Effector memory CD4-positive, alpha-beta T cell (primary cell): ENCODE data around the gene ANP32B.

Source experiments
- DNase-seq, 3 donors: peaks; one replicate each; pipeline ENCODE4 v3.0.0-alpha.2; 2020
- H3K27ac ChIP-seq: 2 replicates; pipeline ENCODE4 v1.7.0; 2013; ENCODE audit warnings: mild to moderate bottlenecking, low read length, moderate library complexity; ENCODE audit not compliant: insufficient read depth, poor library complexity, severe bottlenecking
- H3K27me3 ChIP-seq: replicated peaks from 2 replicates; pipeline ENCODE4 v1.7.0; 2013; ENCODE audit warnings: mild to moderate bottlenecking, low read length; ENCODE audit not compliant: insufficient read depth, control insufficient read depth, poor library complexity, severe bottlenecking
- H3K36me3 ChIP-seq: 2 replicates; pipeline ENCODE4 v1.7.0; 2013; ENCODE audit warnings: mild to moderate bottlenecking, low read length, moderate library complexity; ENCODE audit not compliant: control insufficient read depth, insufficient read depth
- H3K4me1 ChIP-seq: 2 replicates; pipeline ENCODE4 v1.7.0; 2013; ENCODE audit warnings: low read length, mild to moderate bottlenecking; ENCODE audit not compliant: control insufficient read depth, insufficient read depth, poor library complexity, severe bottlenecking
- H3K4me3 ChIP-seq: 2 replicates; pipeline ENCODE4 v1.7.0; 2013; ENCODE audit warnings: low read length, low read depth, mild to moderate bottlenecking; ENCODE audit not compliant: insufficient read depth, poor library complexity, severe bottlenecking
- H3K9me3 ChIP-seq: 2 replicates; pipeline ENCODE4 v1.7.0; 2013; ENCODE audit warnings: mild to moderate bottlenecking, low read length, moderate library complexity; ENCODE audit not compliant: control insufficient read depth

ANP32B gene

GRCh38 chr9:97978371-97979130, 4.6 kb upstream of the ANP32B start:
- Histone ChIP-seq H3K4me3 (no peak overlapping the region), H3K9me3 (no peaks in the 10 kb centered on the region), H3K4me1 (peaks cover 8% of the 10 kb centered on the region), H3K27ac (no peak overlapping the region), H3K27me3 (no peaks in the 10 kb centered on the region), H3K36me3 (no peaks in the 10 kb centered on the region)
- DNase-seq = no peak

GRCh38 chr9:97979788-97980478, 3.2 kb upstream of the ANP32B start:
- Histone ChIP-seq H3K36me3 (no peaks in the 10 kb centered on the region), H3K27ac (no peak overlapping the region), H3K4me3 (no peak overlapping the region), H3K27me3 (no peaks in the 10 kb centered on the region), H3K4me1 (peaks cover 8% of the 10 kb centered on the region), H3K9me3 (no peaks in the 10 kb centered on the region)
- DNase-seq = no peak

DNA sequence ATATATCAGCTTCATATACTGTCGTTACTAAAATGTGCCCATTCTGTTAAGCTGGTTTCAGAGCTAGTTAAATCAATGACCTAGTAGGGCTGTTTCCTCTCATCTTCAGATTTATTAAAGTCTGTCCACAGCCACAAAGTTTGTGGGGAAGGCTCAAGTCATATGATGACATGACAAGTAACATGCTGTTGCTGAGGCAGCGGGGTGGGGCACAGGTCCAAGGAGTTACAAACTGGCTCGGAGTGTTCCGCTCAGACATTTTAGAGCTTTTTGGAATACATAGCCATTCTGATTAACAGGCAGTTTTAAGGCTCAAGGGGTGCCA, 2.7 kb upstream of the ANP32B start:
- Histone ChIP-seq H3K36me3 (no peaks in the 10 kb centered on the region), H3K9me3 (no peaks in the 10 kb centered on the region), H3K27ac (no peak overlapping the region), H3K27me3 (no peaks in the 10 kb centered on the region), H3K4me1 (peaks cover 13% of the 10 kb centered on the region), H3K4me3 (no peak overlapping the region)
- DNase-seq = no peak

GRCh38 chr9:97980918-97981845, 2.0 kb upstream of the ANP32B start:
- DNase-seq = no peak
- H3K4me1 ChIP-seq = peaks cover 20% of the 10 kb centered on the region
- no peaks in the 10 kb centered on the region for H3K27me3 ChIP-seq
- H3K9me3 ChIP-seq = no peaks in the 10 kb centered on the region
- no peak overlapping the region for H3K4me3 ChIP-seq
- no peak overlapping the region for H3K27ac ChIP-seq
- H3K36me3 ChIP-seq = no peaks in the 10 kb centered on the region

- Histone ChIP-seq H3K9me3 (no peaks in the 10 kb centered on the region), H3K4me1 (peaks cover 28% of the 10 kb centered on the region)
- DNase-seq = no peak
Observed at GRCh38 chr9:97981846-97982682, 1.1 kb upstream of the ANP32B start.

DNA sequence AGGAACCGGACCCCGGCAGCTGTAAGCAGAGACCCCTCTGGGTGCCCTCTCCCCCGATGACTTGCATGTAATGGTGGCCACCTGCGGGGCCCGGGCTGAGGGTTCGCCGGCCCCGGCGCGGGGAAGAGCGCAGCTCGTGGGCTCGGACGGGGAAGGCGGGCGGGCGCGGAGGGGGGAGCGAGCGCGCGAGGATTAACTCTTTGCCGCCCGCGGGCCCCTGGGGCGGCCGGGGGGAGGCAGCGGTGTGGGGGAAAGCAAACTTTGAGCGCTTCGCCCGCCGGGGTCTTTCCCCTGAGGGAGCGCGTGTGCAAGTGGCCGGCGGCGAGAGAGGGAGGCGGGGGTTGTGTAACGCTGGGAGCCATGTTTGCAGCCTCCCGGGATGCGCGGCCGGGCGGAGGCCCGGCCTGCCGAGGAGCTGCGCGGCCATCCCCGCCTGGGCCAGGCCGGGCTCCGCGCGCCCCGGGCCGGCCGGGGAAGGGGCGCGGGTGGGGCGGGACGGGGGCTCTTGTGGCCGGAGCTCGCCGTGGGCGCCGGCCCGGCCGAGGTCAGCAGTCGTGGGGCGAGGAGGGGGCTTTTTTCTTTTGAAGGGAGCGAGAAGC, 547 bp downstream of the ANP32B start:
- Histone ChIP-seq H3K4me3 (peak overlapping the region; percentile 89), H3K36me3 (no peaks in the 10 kb centered on the region), H3K27me3 (no peaks in the 10 kb centered on the region), H3K9me3 (no peaks in the 10 kb centered on the region), H3K27ac (peak overlapping the region; percentile 91), H3K4me1 (peaks cover 32% of the 10 kb centered on the region)
- peak; percentile 36 to 41 (median 39) for DNase-seq

More at GRCh38 chr9:97981846-97982682, 1.1 kb upstream of the ANP32B start:
- Histone ChIP-seq H3K27me3 (no peaks in the 10 kb centered on the region), H3K27ac (peak overlapping the region; percentile 61), H3K36me3 (no peaks in the 10 kb centered on the region), H3K4me3 (peak overlapping the region; percentile 32)

DNA sequence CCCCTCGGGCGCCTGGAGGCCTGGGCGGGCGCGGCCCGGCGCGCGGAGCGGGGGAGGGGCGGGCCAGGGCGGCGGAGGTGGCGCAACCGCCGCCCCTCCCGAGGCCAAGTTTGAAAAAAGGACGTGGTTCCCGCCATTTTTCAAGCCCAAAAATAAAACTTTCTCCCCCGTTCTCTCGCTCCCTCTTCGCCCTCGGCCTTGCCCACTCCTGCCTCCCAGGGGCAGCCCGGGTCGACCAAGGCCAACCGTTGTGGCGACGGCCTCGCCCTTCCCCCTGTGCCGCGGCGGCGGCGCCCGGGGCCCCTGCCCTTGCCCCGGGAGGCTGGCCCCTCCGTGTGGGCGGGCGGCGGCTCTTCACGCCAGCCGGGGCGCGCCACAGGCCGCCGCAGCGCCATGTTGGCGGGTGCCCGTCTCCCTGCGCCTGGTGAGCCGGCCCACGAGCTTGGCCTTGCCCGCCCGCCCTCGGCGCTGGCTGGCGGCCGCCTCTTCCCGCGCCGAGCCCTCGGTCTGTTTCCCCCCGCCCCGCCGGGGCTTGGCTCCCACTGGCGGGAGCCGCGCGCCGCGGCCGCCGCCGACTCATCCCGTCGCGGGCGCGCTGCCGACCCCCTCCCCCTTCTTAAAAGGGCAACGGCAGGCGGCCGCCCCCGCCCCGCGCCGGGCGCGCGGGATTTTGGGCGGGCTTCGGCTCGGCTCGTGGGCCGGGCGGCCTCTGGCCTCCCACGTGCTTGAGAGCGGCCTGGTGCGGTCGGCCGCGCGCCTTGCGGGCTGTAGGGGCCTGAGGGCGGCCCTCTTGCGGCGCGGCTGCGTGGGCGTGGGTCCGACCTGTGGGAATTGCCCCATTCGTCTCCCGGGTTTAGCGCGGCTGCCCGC, 1.3 kb downstream of the ANP32B start:
- H3K36me3 ChIP-seq = no peaks in the 10 kb centered on the region
- H3K9me3 ChIP-seq = no peaks in the 10 kb centered on the region
- peak overlapping the region; percentile 91 for H3K27ac ChIP-seq
- H3K27me3 ChIP-seq = no peaks in the 10 kb centered on the region
- peaks cover 32% of the 10 kb centered on the region for H3K4me1 ChIP-seq
- peak overlapping the region; percentile 89 for H3K4me3 ChIP-seq
- peak; percentile 66 to 70 (median 67) for DNase-seq

DNA sequence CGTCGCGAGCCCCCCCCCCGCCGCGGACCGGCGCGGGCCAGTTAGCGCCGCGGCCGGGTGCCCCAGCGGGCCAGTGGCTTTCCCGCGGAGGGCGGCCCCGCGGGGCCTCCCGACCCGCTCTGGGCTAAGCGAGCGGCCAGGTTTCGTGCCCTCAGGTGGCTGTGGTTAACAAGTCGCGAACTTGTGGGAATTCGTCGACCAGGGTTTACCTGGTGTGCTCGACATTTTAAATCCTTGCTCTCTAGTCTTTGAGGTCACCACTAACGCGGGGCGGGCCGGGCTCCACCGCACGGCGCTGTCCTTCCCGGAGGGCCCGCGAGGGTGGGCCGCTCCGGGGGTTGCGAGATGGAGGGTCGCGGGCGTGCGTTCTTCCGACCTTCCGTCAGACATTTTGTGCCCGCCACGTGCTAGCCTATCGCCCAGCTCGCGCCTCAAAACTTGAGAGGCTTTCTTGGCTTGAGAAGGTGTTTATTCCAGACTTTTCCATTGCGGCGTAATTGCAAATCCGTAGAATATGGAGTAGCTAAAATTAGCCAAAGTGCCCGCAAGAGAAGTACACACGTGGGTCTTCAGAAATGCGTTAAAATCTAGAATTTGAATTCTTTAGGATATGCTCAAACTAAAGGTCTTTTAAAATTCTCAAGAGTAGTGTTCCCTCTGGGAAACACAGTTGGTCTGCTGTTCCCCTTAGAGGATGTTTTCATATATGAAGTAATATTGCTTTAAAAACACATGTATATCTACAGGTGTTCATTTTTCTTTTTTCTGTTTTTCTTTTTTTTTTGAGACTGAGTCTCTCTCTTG, 2.1 kb downstream of the ANP32B start:
- DNase-seq = peak; percentile 41 to 49 (median 45)
- Histone ChIP-seq H3K36me3 (no peaks in the 10 kb centered on the region), H3K4me3 (peak overlapping the region; percentile 24), H3K27ac (peak overlapping the region; percentile 91), H3K9me3 (no peaks in the 10 kb centered on the region), H3K4me1 (peaks cover 36% of the 10 kb centered on the region), H3K27me3 (no peaks in the 10 kb centered on the region)
